Hematopoietic multipotent progenitor cell treated with erythropoietin and hydrocortisone succinate and interleukin-3 and kit ligand, for 17 days (in vitro differentiated cells): Measurements from ENCODE around the gene TPST1.
"Not testable (repeated sequence)": the region's sequence is repeated elsewhere in the genome, so short reads cannot be mapped to it uniquely, and the experiment has no call there.

ENCODE experiments used
- DNase-seq: peaks from one replicate; pipeline ENCODE4 v3.0.0-alpha.2; 2015; ENCODE audit warnings: low spot score

TPST1 gene

DNA sequence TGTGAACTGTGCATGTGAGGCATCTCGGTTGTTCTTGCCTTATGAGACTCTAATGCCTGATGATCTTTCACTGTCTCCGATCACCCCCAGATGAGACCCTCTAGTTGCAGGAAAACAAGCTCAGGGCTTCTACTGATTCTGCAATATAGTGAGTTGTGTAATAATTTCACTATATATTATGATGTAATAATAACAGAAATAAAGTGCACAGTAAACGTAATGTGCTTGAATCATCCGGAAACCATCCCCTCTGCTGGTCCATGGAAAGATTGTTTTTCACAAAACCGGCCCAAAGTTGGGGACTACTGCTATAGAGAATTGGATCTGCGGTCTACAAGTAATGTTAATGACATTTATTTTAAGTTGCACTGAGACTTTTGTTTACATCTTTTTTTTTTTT, 126.7 kb downstream of the TPST1 start:
- DNase-seq: no peak

DNA sequence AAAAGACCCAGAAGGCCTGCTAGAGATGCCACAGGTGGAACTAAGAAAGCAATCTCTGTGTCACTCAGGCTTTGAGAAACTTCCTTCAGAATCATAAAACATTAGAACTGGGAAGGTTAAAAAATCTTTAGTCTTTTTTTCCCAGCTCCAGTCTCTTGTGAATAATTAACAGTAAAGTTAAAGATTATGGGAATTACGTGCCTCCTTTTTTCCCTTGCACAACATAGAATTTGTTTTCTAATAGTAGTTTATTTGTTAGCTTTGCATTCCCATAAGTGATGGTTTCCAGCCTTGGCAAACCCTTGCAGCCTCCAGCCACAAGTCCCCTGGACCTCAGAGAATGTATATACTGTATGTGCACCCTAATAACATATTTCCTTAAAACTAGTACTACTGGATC, 128.3 kb downstream of the TPST1 start:
- no peak for DNase-seq

DNA sequence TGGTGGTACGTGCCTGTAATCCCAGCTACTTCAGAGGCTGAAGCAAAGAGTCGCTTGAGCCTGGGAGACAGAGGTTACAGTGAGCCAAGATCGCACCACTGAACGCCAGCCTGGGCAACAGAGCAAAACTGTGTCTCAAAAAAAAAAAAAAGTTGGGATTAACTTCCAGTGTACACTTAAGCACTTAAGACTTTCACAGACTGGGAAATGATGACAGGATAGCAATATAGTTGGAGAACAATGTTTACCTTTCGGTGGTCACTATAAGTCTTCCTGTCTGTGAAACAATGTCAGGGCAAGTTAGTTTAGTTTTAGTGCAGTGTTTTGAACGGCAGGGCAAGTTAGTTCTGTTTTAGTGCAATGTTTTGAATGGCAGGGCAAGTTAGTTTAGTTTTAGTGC, 130.2 kb downstream of the TPST1 start:
- no peak for DNase-seq

DNA sequence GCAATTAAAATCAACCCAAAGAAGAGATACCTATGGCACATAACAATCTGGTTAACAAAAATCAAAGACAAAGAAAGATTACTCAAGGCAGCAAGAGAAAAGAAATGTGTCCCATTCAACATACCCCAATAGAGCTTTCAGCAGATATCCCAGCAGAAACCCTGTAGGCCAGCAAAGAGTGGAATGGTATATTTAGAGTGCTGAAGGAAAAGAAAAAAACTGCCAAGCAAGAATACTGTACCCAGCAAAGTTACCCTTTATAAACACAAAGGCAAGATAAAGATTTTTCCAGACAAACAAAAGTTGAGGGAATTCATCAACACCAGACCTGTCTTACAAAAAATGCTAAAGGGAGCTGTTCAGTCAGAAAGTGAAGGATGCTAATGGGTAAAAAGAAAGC, 131.6 kb downstream of the TPST1 start:
- DNase-seq: no peak

GRCh38 chr7:66339141-66339540, 134.0 kb downstream of the TPST1 start:
- DNase-seq: no peak

- DNase-seq: no peak
Observed at GRCh38 chr7:66344166-66344565, 139.0 kb downstream of the TPST1 start.

GRCh38 chr7:66348531-66348930, 143.4 kb downstream of the TPST1 start:
- no peak for DNase-seq

DNA sequence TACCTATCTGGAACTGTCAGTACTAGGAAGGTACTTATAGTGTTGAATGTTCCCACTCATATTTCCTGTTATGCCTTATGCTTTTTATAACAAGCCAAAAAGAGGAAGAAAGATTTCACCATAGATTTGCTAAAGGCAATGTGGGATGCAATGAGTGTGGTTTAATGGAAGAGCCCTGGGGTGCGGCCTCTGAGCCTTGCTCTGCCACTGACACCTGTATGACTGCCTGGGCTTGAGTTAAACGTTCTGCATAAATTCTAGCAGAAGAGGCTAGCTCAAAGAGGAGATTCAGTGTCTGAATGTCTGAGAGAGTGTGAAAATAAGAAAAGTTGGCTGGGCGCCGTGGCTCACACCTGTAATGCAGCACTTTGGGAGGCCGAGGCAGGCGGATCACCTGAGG, 143.8 kb downstream of the TPST1 start:
- DNase-seq: no peak

- DNase-seq: no peak
Observed at GRCh38 chr7:66352071-66352470, 146.9 kb downstream of the TPST1 start.

GRCh38 chr7:66353547-66353946, 148.4 kb downstream of the TPST1 start:
- no peak for DNase-seq

- DNase-seq: no peak
Observed at GRCh38 chr7:66355756-66356155, 150.6 kb downstream of the TPST1 start.

- DNase-seq: no peak
Observed at GRCh38 chr7:66356277-66356721, 151.2 kb downstream of the TPST1 start.

DNA sequence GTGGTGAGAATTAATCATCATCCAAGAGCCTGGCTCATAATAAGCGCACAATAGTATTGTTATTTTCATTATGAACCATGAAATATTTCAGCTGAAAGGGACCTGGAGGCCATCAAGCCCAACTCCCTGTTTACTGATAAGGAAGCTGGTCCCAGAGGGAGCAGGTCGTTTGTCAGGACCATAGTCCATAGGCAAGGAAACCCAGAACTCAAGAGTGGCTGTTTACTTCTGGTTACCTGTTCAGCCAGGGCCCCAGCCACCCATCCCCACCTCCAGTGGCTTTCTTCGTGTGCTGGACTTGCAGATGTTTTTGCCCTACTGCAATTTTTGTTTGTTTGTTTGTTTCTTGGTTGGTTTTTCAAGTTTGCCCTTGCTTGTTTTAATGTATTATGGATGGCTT, 152.0 kb downstream of the TPST1 start:
- DNase-seq: no peak

DNA sequence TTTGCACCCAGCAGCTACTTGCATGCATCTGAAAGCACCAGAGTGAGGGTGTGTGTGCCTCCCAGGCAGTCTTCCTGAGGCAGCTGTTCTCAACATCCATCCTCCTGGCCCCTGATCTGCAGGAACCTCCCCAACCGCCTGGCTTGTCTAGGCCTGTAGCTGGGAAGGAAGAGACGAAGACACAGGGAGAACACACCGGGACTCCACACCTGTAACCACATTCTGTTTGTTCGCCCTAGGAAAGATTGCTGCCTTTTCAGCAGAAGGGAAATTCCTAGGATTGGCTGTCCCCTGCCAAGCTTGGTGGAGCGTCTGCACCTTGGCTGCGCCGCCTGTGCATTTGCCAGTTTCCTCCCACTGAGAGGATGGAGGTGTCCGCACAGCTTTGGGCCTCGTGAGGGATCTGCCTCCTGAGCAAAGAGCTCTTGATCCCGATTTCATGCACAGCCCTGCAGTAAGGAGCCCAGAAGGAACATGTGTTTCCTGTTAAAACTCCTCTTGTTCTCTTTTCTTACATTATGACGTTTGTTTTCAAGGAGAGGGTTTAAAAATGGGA, 154.6 kb downstream of the TPST1 start:
- no peak for DNase-seq

- no peak for DNase-seq
Observed at GRCh38 chr7:66362136-66362535, 157.0 kb downstream of the TPST1 start.

GRCh38 chr7:66363635-66364034, 158.5 kb downstream of the TPST1 start:
- DNase-seq: no peak

GRCh38 chr7:66365031-66365430, 159.9 kb downstream of the TPST1 start:
- DNase-seq: not testable (repeated sequence)

DNA sequence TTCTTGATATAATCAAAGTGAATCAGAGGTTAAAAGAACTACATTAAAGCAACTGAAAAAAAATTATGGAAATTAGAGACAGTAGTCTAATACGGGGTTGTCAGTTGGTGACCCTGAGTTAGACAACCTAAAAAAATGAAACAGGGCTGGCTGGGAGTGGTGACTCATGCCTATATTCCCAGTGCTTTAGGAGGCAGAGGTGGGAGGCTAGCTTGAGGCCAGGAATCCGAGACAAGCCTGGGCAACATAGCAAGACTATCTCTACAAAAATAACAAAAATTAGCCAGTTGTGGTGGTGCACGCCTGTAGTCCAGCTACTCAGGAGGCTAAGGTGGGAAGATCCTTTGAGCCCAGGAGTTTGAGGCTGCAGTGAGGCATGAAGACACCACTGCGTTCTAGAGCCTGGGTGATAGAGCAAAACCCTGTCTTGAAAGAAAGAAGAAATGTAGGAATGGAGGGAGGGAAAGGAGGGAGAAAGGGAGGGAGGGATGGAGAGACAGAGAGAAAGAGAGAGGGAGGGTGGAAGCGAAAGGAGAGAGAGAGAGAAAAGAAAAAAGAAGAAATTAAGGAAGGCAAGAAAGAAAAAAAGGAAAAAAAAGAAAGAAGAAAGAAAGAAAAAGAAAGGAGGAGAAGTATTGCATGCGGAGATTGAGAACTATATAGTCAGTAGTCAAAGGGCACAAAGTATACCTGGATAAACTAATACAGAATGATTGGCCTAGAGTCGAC, 166.1 kb downstream of the TPST1 start:
- DNase-seq: no peak

DNA sequence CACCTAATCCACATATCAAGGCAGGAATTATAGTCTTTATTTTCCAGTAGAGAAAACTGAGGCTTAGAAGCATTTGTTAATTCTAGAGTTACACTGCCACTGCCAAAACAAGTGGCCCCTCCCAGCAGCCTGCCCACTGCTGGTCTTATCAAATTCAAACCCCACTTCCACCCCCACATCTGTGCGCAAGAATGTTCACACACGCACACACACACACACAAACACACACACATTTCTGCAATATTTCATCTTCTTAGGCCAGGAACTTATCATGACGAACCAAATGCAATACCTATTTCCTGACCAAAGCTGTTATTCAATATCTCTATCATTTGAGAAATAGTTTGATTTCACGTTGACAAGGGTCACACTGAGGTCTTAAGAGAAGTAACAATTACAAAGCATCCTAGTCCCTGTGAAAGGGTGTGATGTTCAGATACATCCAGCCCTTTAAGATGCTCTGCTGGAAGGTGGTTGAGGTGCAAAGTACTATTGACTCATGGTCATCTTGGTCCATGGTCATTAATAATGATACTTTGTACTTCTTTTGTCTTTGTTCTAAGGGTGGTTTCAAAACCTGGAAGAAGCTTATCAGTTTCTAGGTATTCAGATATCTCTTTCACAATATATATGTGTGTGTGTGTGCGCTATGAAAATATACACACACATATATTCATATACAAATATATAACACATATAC, 169.2 kb downstream of the TPST1 start:
- DNase-seq: not testable (repeated sequence)

DNA sequence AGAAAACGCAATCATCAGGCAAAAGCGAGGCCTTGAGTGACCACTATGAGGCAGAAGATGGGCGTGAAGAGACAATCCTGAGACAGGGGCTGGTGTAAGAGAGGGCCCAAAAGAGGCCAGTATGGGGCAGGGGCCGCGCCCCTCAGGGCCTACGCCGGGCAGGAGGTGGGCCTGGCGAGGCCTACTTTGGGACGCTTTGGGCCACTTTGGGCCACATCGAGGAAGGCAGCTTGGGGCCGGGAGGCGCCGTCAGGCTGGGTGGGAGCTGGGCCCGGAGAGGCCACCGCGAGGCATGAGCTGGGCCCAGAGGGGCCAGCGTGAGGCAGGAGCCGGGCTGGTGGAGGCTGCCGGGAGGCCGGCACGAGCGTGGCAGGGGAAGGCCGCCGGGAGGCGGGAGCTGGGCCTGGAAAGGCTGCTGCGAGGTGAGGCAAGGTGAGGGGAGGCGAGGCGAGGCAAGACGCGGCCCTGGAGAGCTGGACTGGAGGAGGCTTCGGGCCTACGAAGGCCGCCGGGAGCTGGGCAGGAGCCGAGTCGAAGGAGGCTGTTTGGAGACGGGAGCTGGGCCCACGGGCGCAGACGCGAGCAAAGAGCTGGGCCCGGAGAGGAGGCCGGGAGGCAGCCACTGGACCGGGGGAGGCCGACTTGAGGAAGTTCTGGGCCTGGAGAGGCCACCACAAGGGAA, 171.3 kb downstream of the TPST1 start:
- DNase-seq: no peak

GRCh38 chr7:66377045-66377444, 171.9 kb downstream of the TPST1 start:
- DNase-seq: no peak

DNA sequence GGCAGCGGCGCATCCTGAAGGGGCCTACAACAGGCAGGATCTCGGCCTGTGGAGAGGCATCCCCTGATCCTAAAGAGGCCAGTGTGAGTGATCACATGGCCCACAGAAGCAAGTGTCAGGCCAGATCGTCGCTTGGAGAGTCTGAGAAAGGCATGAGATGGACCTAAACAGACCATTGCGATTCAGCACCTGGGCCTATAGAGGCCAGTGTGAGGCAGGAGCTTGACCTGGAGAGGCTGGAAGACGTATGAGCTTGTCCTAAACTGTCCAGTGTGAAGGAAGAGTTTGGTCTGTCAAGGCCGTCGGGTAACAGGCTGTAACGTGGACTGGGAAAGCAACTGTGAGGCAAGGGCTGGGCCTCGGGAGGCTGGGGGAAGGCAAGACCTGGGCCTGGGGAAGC, 172.6 kb downstream of the TPST1 start:
- no peak for DNase-seq
